ENCODE measurements around the gene ATN1.

DNA sequence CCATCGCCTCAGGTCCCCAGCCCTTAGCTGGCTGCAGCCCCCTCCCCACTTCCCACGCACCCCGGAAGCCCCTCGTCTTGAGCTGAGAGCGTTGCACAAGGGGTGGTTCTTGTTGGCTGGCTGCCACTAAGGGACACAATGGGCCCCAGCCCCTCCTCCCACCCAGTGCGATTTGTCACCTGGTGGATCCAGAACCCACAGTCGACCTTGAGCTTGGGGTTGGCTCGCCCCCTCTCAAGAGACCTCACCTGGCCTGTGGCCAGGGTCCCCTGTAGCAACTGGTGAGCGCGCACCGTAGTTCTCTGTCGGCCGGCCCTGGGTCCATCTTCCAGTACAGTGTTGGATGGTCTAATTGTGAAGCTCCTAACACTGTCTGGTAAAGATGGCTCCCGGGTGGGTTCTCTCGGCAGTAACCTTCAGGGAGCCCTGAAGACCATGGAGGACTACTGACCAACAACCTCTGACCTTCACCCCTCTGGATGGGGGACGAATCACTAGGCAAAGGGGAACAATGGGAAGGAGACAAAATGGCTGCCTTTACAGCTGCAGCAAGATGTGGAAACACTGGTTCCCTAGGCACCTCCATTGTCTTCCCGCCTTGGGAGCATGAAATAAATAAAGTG lies 36.1 kb downstream of the ATN1 start:
- TF ChIP-seq POLR2A (IDR thresholded peaks at IDR 0.05; ENCODE audit: low read depth, low read length) (no peak), USF2 (IDR thresholded peaks at IDR 0.05; ENCODE audit: low read depth, low read length) (no peak), RAD21 (IDR thresholded peaks at IDR 0.05; ENCODE audit: low read length) (no peak), CEBPB (IDR thresholded peaks at IDR 0.05; ENCODE audit: low read depth, low read length) (no peak), SMC3 (IDR thresholded peaks at IDR 0.05; ENCODE audit: low read depth, low read length) (no peak), BHLHE40 (IDR thresholded peaks at IDR 0.05; ENCODE audit: low read depth, low read length) (no peak), CHD1 (IDR thresholded peaks at IDR 0.05; ENCODE audit: low read depth, low read length) (no peak), MAZ (IDR thresholded peaks at IDR 0.05; ENCODE audit: borderline replicate concordance, low read depth, low read length) (no peak), FOS (IDR thresholded peaks at IDR 0.05; ENCODE audit: low read depth, low read length) (no peak), MAFK (IDR thresholded peaks at IDR 0.05; ENCODE audit: low read depth, low read length) (no peak)
- TF ChIP-seq, protein P1, sequence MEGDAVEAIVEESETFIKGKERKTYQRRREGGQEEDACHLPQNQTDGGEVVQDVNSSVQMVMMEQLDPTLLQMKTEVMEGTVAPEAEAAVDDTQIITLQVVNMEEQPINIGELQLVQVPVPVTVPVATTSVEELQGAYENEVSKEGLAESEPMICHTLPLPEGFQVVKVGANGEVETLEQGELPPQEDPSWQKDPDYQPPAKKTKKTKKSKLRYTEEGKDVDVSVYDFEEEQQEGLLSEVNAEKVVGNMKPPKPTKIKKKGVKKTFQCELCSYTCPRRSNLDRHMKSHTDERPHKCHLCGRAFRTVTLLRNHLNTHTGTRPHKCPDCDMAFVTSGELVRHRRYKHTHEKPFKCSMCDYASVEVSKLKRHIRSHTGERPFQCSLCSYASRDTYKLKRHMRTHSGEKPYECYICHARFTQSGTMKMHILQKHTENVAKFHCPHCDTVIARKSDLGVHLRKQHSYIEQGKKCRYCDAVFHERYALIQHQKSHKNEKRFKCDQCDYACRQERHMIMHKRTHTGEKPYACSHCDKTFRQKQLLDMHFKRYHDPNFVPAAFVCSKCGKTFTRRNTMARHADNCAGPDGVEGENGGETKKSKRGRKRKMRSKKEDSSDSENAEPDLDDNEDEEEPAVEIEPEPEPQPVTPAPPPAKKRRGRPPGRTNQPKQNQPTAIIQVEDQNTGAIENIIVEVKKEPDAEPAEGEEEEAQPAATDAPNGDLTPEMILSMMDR (conservative IDR thresholded peaks at IDR 0.05; ENCODE audit: low read depth, low read length) = no peak
- TF ChIP-seq, protein P2, sequence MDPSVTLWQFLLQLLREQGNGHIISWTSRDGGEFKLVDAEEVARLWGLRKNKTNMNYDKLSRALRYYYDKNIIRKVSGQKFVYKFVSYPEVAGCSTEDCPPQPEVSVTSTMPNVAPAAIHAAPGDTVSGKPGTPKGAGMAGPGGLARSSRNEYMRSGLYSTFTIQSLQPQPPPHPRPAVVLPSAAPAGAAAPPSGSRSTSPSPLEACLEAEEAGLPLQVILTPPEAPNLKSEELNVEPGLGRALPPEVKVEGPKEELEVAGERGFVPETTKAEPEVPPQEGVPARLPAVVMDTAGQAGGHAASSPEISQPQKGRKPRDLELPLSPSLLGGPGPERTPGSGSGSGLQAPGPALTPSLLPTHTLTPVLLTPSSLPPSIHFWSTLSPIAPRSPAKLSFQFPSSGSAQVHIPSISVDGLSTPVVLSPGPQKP (IDR thresholded peaks at IDR 0.05; ENCODE audit: borderline replicate concordance, low read depth, low read length) = no peak

All from IMR-90 (cell line).